Measurements from ENCODE around the gene CDHR2. TPM values are rescaled to one million over a fixed set of nuclear protein-coding genes. Genes with fewer than 3 reads are reported as not detected.

The CDHR2 gene
- polyA plus RNA-seq, 1 experiment = not detected

- ChIA-PET POLR2A (no interaction called here), CTCF (interaction anchor here (0.6 kb wide), 1 partner anchor 55 kb away, joined by 3 read pairs; no protein-coding TSS in a partner anchor)
Observed at GRCh38 chr5:176524987-176525386, 24.2 kb upstream of the CDHR2 start.

GRCh38 chr5:176525677-176526076, 23.5 kb upstream of the CDHR2 start:
- DNase-seq (ENCODE audit: low read depth) = no peak
- ChIA-PET CTCF (no interaction called here), POLR2A (no interaction called here)
- H3K4me3 ChIP-seq (ENCODE audit: low read depth, low read length) = no peak overlapping the region
- no peak for TF ChIP-seq CTCF (IDR thresholded peaks at IDR 0.05; ENCODE audit: insufficient read depth, low read depth, low read length)
- peaks cover 22% of the 10 kb centered on the region for H3K36me3 ChIP-seq (ENCODE audit: control insufficient read depth, insufficient read depth, low read length)
- H3K27me3 ChIP-seq (ENCODE audit: control insufficient read depth, insufficient read depth, low read length) = no peaks in the 10 kb centered on the region

More at GRCh38 chr5:176524987-176525386, 24.2 kb upstream of the CDHR2 start:
- H3K36me3 ChIP-seq (ENCODE audit: control insufficient read depth, insufficient read depth, low read length) = peaks cover 20% of the 10 kb centered on the region
- DNase-seq (ENCODE audit: low read depth) = no peak
- TF ChIP-seq CTCF (IDR thresholded peaks at IDR 0.05; ENCODE audit: insufficient read depth, low read depth, low read length) = no peak
- no peak overlapping the region for H3K4me3 ChIP-seq (ENCODE audit: low read depth, low read length)
- no peaks in the 10 kb centered on the region for H3K27me3 ChIP-seq (ENCODE audit: control insufficient read depth, insufficient read depth, low read length)

GRCh38 chr5:176526462-176526861, 22.7 kb upstream of the CDHR2 start:
- CTCF ChIA-PET = no interaction called here

GRCh38 chr5:176527246-176528222, 21.6 kb upstream of the CDHR2 start:
- ChIA-PET CTCF (no interaction called here), POLR2A (no interaction called here)
- Histone ChIP-seq H3K27me3 (ENCODE audit: control insufficient read depth, insufficient read depth, low read length) (no peaks in the 10 kb centered on the region), H3K36me3 (ENCODE audit: control insufficient read depth, insufficient read depth, low read length) (peaks cover 32% of the 10 kb centered on the region), H3K4me3 (ENCODE audit: low read depth, low read length) (no peak overlapping the region)
- DNase-seq (ENCODE audit: low read depth) = no peak
- no peak for TF ChIP-seq CTCF (IDR thresholded peaks at IDR 0.05; ENCODE audit: insufficient read depth, low read depth, low read length)

More at GRCh38 chr5:176526462-176526861, 22.7 kb upstream of the CDHR2 start:
- Histone ChIP-seq H3K27me3 (ENCODE audit: control insufficient read depth, insufficient read depth, low read length) (no peaks in the 10 kb centered on the region), H3K4me3 (ENCODE audit: low read depth, low read length) (no peak overlapping the region), H3K36me3 (ENCODE audit: control insufficient read depth, insufficient read depth, low read length) (peaks cover 27% of the 10 kb centered on the region)
- TF ChIP-seq CTCF (IDR thresholded peaks at IDR 0.05; ENCODE audit: insufficient read depth, low read depth, low read length) = no peak
- DNase-seq (ENCODE audit: low read depth) = no peak
- POLR2A ChIA-PET = no interaction called here

GRCh38 chr5:176528301-176528700, 20.8 kb upstream of the CDHR2 start:
- H3K27me3 ChIP-seq (ENCODE audit: control insufficient read depth, insufficient read depth, low read length) = no peaks in the 10 kb centered on the region
- TF ChIP-seq CTCF (IDR thresholded peaks at IDR 0.05; ENCODE audit: insufficient read depth, low read depth, low read length) = no peak
- H3K36me3 ChIP-seq (ENCODE audit: control insufficient read depth, insufficient read depth, low read length) = peaks cover 32% of the 10 kb centered on the region
- ChIA-PET CTCF (no interaction called here), POLR2A (no interaction called here)
- DNase-seq (ENCODE audit: low read depth) = no peak
- no peak overlapping the region for H3K4me3 ChIP-seq (ENCODE audit: low read depth, low read length)

Measured in BJ (cell line).